Measurements from ENCODE around the gene LARP1.

The LARP1 gene

DNA sequence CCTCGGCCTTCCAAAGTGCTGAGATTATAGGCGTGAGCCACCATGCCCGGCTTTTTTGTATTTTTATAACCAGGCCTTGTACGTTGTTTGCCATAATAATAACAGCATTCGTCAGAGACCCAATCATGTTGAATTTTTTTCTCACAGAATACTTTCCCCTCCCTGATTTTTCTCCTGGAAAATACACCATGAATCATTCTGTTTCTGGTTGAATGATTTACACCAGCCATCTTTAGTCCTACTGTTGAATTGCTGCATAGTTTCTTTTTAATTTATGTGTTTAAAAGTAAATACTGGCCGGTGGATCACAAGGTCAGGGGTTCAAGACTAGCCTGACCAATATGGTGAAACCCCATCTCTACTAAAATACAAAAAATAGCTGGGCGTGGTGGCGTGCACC is 106.8 kb downstream of the LARP1 start:
- no peak for DNase-seq

DNA sequence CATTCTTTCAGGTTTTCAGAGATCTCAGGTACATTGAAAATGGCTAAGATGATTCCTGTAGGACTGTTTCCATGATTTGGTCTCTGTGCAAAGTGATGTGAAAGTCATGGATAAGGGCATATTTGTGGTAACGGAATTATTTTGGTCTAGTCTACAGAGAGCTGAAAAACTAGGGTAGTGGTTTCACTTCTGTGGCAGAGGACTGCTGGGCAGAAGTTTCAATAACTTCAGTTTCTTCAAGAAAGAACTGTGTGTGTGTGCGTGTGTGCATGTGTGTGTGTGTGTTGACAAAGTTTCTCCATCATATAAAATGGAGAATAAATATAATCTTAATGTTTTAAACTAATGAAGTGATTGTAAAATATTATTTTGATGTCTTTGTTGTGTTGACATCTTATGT is 107.6 kb downstream of the LARP1 start:
- no peak for DNase-seq

GRCh38 chr5:154863291-154864080 is 108.3 kb downstream of the LARP1 start:
- no peak for DNase-seq

DNA sequence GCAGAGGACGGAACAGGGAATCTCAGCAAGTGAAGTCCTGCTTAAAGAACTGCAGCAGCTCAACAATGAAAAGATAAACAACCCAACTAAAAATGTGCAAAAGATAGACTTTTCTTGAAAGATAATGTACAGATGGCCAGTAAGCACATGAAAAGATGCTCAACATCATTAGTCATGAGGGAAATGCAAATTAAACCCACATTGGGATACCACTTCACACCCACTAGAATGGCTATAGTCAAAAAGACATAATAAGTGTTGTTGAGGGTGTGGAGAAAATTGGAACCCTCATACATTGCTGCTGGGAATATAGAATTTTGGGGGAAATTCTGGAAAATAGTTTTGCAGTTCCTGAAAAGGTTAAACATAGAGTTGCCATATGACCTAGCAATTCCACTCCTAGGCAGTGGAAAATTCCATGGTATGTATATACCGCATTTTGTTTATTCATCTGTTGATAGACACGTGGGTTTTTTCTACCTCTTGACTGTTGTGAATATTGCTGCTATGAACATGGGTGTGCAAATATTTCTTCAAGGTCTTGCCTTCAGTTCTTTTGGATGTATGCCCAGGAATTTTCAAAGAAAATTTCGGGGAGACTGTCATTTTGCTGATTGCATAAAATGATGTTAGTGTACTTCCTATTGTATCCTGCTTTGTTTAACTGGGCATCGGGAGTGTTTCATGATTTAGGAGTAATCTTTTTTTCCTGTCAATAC is 110.4 kb downstream of the LARP1 start:
- DNase-seq = no peak

DNA sequence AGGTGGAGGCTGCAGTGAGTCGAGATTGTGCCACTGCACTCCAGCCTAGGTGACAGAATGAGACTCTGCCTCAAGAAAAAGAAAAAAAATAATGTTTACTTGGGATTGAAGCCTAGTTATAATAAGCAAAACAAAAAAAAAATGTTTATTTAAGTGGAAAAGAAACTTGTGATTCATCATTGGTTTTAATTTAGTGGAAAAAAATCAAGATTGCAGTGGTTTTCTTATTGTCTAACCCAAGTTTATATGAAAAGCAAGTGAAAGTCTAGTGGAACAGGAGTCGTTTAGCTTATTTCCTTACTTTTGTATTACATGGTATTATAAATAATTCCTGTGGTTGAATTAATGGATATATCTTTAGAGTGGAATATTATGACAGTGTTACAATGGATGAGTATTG is 111.7 kb downstream of the LARP1 start:
- no peak for DNase-seq
